Left hindlimb (tissue), 1 donor: ENCODE measurements around the gene HAL.
"Not testable (repeated sequence)": the region's sequence is repeated elsewhere in the genome, so short reads cannot be mapped to it uniquely, and the experiment has no call there.

Experiments
- DNase-seq: peaks from one replicate; pipeline ENCODE4 v3.0.0-alpha.2; 2018

HAL gene

DNA sequence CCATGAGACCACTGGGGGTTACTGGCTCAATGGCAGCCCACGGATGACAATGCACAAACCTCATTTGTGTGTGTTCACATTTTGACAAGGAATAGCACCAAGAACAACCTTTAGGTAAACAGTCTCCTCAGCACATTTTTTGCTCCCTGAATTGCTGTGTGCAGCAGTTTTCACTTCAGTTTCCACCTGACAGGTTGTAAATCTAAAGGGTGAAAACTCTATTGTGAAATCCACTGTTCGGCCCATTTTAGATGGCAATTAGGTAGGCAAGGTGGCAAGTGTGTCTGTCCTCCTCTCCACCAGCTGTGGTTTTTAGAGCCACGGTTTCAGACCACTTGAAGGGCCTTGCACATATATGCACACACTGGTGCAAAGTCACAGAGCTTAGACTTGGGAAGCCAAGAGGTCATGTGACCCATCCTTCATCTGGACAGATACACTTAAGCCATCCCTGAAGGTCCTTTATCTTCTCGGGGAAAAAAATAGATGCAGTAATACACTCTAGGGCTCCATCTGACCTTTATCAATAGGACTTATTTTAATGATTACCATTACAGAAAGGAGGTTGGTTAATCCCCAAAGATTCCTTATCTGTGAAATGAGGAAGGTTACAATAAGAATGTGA lies 23.2 kb downstream of the HAL start:
- DNase-seq = no peak

DNA sequence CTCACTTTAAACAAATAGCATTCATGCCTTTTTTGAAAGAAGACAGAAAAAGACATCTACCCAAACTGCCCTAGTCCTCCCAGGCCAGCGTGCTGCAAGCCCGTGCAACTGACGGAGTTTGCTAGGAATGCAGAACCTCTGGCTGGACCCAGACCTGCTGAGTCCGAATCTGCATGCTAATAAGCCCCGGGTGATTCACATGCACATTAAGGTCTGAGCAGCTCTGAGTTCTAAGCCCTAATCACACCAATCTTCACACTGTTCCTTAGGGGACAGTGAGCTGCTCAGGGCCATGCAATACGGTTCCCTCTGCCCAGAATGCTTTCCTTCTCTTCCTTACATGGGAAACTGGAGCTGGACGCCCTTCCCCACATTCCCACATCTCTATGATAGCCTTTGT lies 25.2 kb downstream of the HAL start:
- DNase-seq = no peak

DNA sequence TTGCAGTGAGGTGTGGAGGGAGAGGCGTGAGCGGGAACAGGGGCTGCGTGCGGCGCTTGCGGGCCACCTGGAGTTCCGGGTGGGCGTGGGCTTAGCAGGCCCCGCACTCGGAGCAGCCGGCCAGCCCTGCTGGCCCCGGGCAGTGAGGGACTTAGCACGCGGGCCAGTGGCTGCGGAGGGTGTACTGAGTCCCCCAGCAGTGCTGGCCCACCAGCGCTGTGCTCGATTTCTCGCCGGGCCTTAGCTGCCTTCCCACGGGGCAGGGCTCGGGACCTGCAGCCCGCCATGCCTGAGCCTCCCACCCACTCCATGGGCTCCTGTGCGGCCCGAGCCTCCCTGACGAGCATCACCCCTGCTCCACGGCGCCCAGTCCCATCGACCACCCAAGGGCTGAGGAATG lies 27.0 kb downstream of the HAL start:
- not testable (repeated sequence) for DNase-seq

DNA sequence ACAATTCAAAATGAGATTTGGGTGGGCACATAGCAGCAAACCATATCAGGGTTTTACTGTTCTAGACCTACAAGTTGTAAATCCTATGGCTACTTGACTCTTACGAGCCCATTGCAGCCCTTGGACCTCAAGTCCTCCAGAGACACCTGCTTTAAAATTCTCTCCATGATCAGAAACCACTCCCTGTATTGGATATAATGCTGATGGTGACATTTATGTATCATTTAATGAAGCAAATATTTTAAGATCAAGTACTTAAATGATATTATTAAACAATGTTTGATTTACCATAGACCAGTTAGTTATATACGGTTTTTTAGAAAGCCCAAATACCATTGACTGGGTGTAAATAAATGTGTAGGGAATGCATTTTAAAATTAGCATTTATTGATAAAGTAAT lies 28.8 kb downstream of the HAL start:
- DNase-seq = no peak

DNA sequence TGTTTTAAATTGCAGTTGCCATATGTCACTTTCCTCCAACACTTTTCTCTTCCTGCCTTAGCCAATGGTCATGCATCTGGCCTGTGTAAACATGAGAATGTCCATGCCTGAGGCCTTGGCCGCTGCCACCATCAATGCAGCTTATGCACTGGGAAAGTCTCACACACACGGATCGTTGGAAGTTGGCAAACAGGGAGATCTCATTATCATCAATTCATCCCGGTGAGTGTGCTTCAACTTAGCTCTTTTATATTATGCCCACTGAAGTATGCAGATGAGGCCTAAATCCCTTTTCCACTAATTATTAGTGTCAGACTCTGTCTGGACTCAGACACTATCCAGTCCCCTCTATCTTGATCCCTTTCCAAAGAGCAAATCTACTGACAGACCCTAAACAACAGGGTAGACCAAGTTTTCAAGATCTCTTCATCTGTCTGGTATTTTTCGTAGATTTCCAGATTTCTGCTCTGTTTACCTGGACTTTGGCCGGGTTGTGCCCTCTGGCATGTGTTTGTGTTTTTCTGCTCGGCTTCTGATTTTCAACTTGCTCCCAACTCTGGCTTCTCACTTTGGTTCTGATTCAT lies 29.8 kb downstream of the HAL start:
- no peak for DNase-seq

DNA sequence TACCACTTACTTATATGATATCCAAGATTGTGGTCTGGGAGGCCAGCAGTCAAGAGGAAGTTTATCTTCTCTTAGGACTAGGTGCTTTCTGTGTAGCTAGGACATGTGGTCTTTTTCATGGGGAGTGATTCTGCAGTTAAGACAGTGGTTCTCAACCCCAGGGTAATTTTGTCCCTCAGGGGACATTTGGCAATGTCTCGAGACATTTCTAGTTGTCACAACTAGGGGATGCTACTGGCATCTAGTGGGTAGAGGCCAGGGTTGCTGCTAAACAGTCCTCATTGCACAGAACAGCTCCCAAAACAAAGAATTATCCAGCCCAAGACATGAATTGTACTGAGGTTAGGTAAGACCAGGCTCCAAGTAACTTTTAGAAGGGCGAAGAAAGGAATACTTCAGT lies 33.0 kb downstream of the HAL start:
- DNase-seq = no peak

DNA sequence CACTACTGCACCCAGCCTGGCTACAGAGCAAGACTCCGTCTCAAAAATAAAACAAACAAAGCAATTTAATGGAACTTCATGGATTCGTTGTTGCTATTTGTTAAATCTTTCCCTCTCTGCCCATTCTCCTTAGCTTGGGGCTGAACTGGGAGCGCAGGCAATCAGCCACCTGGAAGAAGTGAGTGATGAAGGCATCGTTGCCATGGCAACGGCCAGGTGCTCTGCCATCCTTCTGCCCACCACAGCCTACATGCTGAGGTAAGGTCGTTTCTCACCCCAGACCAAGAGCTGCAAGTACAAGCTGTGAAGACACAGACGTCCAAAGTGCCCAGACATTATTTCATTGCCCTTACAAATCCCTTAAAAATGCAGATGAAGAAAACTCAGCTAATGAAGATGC lies 33.9 kb downstream of the HAL start:
- DNase-seq = no peak

DNA sequence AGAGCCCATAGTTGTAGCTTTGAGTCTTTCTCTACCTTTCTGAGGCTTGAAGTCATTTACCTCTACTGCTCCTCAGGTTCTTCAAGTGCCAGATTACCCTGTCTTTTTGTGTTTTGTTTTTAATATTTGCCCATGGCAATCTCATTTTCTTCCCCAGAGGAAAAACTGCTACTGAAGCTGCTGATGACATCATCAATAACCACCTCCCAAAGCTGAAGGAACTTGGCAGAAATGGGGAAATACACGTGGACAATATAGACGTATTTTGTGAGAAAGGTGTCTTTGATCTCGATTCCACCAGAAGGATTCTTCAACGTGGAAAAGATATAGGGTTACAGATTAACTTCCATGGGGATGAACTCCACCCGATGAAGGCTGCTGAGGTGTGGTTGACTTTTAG lies 35.9 kb downstream of the HAL start:
- DNase-seq = no peak

DNA sequence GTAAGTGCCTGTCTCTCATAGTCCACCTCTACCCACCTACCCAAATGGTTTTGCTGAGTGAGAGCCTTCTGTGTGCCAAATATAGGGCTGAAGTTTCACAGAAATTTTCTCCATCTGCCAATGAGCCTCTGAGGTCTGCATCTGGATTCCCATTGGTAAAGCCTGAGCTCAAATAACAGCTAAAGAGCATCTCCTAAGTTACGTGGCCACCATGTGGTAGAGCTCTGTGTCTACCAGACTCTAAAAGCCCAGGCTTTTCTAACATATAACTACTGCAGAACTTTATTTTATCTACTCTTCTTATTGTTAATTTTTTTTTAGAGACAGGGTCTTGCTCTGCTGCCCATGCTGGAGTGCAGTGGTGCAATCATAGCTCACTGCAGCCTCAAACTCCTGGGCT lies 37.0 kb downstream of the HAL start:
- DNase-seq = no peak

DNA sequence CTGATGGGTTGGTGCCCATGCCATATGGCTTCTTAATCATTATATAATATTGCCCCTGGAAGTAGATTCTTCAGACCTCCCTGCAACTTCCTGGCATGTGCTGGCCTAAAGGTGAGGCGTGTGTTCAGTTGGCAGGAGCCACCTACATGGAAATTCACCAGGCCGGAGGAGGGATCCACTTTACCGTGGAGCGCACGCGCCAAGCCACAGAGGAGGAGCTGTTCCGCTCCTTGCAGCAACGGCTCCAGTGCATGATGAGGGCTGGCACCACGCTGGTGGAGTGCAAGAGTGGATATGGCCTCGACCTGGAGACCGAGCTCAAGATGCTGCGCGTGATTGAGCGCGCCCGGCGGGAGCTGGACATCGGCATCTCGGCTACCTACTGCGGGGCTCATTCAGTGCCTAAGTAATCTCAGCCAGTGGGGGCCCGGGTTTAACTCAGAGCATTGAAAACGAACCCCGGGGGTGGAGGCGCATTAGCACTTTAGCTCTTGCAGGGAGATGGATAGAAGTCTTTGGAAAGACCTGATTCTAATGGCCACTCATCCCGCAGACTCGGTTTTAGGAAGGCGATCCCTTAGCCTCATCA lies 39.5 kb downstream of the HAL start:
- no peak for DNase-seq

DNA sequence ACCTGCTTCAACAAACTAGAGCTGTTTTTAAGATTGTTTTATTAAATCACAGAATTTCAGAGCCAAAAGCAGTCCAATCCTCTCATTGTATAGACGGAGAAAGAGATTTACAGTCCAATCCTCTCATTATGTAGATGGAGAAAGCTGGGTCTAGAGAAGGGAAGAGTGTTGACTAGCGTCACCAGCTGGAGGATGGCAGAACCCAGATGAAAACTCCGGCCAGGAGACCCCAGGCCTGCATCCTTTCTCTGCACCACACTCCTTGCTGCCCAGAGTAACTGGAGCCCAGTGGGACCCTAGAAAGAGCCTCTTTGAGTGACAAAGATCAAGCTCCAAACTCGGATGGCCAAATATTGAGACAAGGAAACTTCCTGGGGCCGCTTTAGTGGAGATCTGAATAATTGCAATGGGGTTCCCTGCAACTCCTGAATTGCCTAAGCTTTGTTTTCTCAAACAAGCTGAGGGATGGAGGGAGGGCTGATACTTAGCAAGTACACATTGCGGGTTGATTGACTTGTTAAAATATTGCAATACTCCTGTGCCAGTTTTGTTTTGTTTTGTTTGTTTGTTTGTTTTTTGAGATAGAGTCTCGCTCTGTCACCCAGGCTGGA lies 40.5 kb downstream of the HAL start:
- DNase-seq = no peak

DNA sequence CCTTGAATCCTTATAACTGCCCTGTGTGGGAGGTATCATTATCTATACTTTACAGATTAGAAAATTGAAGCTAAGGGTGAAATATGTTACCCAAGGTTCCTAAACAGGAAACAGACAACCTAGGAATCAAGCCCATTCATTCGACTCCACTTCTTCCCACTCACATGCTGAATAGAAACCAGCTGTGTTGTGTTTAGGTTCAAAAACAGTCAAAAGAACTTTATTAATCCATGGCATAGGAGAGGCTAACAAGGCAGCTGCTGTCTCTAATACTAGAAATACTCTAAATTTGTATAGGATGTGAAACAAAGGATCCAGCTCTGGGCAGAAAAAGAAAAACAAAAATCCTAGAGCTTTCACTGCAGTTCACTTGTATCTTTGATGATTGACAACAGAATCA lies 43.1 kb downstream of the HAL start:
- DNase-seq = no peak

DNA sequence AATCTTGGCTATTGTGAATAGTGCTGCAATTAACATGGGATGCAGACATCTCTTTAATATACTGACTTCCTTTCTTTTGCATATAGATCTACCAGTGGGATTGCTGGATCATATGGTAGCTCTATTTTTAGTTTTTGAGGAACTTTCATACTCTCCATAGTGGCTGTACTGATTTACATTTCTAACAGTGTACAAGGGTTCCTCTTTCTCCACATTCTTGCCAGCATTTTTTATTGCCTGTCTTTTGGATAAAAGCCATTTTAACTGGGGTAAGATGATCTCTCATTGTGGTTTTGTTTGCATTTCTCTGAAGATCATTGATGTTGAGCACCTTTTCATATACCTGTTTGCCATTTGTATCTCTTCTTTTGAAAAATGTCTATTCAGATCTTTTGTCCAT lies 44.6 kb downstream of the HAL start:
- DNase-seq = no peak

DNA sequence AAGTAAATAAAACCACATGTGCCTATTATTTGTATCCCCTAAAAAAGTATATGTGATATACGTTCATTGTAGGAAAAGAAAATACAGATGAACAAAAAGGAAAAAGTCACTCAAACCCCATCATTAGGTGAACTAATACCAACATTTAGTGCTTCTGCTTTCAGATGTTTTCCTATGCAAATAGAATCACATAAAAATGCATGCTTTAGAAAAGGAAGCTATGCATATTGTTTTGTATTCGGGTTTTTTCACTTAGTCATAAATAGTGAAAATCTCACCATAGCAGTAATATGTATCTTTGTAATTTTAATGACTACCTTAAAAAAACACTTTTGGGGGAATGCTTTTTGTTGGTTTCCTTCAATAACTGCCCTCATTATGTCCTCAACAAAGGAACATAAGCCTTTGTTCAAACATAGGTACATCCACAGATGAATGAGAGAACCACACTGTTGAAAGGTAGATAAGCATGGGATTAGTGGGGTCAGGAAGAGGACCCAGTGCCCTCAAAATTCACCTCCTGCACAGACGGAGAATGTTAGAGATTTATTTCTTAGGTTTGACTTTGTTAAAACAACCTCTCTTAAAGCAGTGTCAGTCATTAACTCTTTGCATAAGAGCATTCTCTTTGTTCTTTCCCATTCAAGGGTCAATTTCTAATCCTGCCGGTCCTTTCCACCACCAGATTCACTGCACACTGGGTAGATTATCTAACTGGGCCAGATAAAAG lies 46.5 kb downstream of the HAL start:
- no peak for DNase-seq

DNA sequence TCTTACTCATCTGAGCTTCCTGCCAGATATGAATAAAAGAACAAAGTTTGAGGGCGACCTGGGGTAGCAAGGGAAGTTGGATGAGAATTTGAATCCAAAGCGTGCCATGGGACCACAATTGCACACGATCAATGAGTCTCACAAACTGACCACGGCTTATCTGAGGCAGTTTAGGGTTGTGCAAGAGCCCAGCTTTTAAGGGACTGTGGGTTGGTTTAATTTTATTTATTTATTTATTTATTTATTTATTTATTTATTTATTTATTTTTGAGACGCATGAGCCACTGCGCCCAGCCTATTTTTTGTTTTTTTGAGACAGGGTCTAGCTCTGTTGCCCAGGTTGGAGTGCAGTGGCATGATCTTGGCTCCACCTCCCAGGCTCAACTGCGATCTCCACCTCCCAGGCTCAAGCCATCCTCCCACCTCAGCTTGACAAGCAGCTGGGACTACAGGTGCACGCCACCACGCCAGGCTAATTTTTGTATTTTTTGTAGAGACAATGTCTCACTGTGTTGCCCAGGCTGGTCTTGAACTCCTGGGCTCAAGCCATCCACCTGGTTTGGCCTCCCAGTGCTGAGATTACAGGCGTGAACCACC lies 51.9 kb downstream of the HAL start:
- DNase-seq = no peak

DNA sequence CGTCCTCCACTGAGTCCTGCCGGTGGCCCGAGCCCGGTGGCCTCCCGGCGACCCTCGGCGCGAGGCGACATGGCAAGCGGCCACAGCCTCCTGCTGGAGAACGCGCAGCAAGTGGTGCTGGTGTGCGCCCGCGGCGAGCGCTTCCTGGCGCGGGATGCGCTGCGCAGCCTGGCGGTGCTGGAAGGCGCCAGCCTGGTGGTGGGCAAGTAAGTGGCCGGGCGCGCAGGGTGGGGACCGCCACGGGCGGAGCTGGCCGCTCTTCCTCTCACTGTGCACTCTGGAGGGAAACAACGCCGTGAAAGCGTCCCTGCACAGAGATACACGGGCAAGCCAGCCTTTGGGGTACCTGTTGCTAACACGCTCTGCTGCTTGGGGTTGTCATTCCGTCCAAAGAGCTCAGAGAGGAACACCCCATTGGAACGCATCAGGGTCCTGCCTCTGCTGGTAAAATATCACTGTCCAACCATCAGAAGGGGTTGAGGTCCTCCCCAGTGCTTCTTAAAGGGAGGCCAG lies 52.8 kb downstream of the HAL start, which contains the start of gene AMDHD1:
AMDHD1 (plus strand) TSS at position 2 of the 513 bp plus-strand sequence; CDS start at position 70, 68 bp downstream.
- no peak for DNase-seq

DNA sequence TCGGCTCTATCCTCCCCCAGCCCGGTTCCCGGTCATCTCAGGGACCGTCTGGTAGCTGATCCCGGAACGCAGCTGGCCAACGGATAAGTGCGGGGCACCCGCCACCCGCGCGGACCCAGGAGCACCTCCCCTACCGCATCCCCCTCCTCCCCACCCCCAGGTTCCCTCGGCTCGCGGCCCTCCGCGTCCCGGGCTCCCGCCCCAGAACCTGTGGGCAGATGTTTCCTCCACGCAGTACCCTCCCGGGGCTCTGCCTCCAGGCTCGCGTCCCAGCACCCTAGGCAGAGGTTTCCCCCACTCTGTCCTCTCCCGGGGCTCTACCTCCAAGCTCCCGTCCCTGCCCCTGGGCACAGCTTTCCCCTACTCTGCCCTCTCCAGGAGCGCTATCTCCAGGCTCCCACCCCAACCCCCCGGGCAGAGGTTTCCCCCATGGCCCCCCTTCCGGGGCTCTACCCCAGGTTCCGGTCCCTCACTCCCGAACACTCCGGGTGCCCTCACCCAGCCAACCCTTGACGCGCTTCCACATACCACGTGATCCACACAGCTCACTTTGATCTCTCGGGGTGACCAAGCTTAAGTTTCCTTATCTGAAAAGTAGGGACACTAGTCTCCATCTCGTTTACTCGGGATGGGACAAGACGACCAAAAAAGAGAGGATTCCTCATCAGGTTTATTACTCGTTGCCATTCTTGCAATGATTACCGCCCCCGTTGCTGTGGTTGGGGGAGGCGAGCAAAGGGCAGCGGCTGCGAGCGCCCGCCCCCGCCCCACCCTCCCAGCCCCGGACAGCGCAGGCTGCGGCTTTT lies 53.4 kb downstream of the HAL start, which contains the start of gene CCDC38:
CCDC38 (minus strand) TSS at position 91 of the 806 bp plus-strand sequence. CDS start 6,105 bp downstream, outside the sequence.
- DNase-seq = peak; percentile 75

DNA sequence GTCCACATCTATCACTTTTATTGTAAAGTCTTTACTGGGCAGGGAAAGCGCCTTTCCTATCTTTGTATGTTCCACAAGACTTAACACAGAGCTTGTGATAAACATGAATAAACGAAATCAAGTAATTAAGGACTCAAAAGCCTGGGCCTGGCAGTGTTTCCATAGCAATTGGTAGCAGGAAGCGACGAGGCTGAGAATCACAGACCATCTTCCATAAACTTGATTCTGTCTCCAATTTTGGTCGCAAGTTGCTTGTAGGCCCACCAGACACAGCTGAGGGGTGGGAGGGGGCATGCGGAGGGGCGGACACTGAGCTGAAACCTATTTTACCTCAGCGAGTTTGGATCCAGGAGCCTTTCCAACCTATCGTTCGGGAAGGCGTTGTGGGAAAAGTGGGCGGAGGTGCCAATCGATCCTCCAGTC lies 54.0 kb downstream of the HAL start:
- no peak for DNase-seq

DNA sequence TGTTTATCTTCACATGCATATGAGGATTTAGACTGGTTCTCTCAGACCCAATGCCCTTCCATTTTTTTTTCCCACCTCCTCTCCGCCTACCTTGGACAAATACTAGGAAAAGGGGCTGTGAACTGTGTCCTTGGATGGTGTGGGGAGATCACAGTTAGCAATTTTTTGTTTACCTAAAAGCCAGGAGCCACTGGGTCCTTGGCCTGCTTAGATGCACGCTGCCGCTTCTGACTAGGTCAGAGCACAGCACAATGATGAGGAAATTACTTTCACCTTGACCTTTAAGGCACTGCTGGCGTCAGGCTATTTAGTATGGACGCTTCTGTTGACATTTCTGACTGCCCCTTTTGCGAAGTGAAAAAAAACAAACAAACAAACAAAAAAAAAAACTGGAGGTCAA lies 55.6 kb downstream of the HAL start:
- DNase-seq = no peak
